HL-60/S4 treated with phorbol 12-myristate 13-acetate at 8.2 ng/mL for 4 days and 3 days (cell line): Measurements from ENCODE around the gene TBL1XR1.

ENCODE experiments used
- in situ Hi-C: fragments of 300-500 bp; cut with MboI; formaldehyde crosslinking; loops from 2 replicates; pipeline ENCODE4 v1.15.0; 2022; ENCODE audit warnings: low sequenced_read_pairs

Gene TBL1XR1

DNA sequence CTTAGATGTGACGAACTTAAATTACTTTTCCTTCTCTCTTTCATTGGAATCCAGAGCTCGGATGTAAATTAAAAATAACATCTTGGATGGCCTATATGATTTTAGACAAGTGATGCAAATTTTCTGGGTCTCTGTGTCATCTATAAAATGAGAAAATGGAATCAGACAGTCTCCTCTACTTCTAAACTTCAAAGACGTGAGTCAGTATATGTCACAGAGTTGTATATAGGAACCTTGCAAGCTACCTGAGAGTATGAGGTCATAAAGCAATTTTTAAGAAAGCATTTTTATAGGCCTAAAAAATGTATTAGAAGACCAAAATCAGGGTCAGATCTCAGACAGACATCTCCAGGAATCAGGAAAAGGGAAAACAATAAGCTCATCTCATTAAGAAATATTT, 128.3 kb downstream of the TBL1XR1 start:
- in situ Hi-C loops = no loop called here

DNA sequence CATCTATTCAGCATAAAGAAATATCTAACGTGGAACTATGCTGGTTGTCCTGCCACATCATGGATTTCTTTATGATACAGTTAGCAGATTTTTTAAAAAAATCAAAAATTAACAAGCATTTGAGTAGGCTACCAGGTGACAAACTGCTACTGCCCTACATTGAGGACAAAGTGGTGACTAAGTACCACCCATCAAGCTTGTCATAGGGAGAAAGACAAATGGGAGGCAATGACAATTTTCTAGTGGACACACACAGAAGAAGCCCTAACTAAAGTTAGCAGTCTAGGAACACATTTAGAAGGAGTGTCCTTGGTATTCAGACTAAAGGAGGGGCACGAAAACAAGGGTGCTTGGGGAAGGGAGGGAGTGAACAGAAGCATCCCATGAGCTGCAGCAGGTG, 131.2 kb downstream of the TBL1XR1 start:
- in situ Hi-C loops = no loop called here

DNA sequence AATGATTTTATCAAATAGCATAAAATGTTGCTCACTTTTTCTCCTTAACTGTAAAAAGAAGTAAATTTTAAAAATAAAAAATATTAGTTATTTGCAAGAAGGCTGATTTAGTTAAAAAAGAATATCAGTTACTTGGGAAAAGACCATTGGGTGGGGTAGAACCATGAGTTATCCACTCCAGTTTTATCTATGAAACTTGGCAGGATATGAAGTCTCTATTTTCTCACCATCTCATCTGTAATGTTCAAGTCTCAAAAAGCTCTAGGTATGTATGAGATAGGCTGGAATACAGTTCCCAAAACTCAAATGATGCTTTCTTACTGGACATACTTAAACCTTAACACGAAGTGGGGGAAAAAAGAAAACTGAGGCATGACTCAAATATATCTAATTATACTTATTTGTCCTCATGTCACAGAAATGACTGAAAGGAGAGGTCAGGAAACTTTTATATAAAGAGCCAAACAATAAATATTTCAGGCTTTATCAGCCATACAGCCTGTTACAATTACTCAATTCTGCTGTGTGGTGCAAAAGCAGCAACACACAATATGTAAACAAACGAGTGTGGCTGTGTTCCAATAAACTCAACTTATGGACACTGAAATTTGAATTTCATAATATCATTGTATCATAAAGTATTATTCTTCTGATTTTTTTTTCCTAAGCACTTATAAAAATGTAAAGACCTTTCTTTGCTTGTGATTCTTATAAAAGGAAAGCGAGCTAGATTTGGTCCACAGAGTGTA, 131.8 kb downstream of the TBL1XR1 start:
- in situ Hi-C loops = no loop called here

DNA sequence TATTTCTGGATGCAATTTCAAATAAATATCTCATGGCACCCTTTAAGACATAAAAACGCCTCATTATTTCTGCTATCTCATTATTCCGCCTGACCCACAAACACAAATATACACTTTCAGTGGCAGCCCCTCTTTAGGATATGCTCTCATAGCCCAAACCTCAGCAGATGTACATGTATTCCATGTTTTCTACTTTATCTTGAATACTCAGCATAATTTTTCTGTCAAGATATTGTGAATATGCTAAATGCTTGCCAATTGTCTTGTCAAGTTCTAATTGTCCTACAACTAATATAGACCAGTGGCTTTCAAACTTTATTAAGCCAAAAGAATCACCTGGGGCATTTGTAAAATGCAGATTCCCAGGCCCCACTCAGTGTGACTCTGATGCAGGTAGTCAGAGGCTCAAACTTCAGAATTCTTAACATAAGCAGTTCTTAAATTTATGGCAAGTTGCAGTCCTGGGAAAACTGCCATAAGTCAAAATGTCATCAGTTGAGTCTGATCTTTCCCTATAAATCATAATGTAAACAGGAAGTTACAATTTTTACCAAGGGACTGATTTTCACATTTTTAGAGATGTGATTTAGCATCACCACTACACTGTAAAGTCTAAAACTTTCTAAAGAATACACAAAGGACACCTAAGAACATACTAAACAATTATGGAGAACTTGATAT, 135.1 kb downstream of the TBL1XR1 start:
- in situ Hi-C loops = no loop called here

DNA sequence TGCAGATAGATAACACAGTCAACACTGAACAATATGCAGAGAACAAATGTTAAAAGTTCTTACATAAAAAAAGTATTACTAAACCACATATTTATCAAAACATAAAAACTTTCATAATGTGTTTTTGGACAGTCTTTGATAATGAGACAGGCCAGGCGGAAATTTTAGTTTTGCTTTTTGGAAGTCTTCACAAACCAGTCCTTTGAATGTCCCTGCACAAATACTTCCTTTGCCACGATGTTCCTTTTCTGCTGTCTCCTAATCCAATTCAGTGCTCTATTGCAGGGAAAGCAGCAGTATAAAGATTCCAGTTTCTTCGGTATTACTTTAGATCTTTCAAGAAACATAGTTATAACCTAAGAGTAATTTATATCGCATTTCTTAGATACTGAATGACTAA, 135.9 kb downstream of the TBL1XR1 start:
- in situ Hi-C loops = no loop called here

DNA sequence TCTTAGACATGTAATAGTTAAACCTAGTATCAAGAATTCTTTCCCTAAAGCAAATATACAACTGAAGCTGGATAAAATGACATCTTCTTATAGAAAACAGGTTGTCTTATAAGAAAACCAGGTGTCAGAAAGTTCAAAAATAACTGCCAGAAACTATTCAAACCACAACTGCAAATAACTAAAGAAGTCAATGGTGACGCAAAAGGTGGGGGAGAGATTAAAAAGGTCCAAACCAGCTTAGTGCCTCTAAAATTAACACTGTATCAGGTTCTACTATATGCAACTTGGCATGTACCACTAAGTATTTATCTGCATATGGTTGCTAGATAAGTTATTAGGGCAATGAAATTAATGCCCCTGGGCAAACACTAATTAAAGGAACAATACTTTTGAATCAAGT, 136.8 kb downstream of the TBL1XR1 start:
- in situ Hi-C loops = no loop called here

DNA sequence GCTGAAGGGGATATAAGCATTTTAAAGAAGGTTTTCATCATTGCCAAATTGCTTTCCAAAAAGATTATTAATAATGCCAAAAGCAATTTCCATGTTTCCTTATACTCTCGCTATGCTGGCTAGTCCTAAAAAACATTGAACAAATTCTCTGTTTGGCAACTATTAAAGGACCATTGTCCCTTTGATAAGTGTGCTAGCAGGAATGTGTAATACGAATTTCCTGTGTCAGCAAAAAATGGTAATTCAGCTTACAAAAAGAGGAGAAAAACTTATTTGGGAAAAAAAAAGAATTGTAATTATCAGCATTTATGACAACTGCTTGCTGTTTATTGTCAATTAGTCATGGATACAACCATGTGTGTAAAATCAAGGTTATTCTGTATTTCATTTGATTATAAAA, 138.6 kb downstream of the TBL1XR1 start:
- in situ Hi-C loops = no loop called here

DNA sequence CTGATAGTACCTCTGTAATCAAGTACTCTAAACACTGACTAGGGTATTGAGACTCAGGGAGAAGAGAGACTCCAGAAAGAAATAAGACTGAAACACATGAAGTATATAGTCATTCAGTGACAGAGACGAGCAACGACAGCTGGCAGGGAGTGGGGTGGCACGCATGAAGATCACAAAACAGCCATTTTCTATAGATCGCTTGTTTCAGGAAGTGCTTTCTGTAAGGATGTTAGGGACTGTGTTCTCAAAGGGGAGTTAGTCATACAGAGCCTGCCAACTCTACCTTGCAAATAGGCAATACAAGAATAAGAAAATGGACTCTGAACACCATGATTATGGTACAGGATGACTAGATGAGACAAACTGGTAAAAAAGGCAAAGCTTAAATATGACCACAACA, 139.5 kb downstream of the TBL1XR1 start:
- in situ Hi-C loops = no loop called here

DNA sequence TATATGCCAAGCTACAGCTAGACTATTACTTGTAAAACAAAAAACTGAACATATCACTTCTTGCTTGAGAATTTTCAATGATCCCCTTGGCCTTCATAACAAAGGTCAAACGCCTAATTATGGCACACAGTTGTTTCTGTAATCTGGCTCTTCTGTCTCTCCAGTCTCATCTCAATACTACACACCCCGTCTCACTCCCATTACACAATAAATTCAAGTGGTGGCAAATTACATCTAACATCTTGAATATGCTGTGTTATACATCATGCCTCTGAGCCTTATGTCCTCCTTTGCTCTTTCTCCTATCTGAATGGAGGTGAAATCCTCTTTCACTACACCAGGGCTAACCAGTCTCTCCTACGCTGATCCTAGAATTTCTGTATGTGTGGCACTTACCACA, 140.4 kb downstream of the TBL1XR1 start:
- in situ Hi-C loops = no loop called here

DNA sequence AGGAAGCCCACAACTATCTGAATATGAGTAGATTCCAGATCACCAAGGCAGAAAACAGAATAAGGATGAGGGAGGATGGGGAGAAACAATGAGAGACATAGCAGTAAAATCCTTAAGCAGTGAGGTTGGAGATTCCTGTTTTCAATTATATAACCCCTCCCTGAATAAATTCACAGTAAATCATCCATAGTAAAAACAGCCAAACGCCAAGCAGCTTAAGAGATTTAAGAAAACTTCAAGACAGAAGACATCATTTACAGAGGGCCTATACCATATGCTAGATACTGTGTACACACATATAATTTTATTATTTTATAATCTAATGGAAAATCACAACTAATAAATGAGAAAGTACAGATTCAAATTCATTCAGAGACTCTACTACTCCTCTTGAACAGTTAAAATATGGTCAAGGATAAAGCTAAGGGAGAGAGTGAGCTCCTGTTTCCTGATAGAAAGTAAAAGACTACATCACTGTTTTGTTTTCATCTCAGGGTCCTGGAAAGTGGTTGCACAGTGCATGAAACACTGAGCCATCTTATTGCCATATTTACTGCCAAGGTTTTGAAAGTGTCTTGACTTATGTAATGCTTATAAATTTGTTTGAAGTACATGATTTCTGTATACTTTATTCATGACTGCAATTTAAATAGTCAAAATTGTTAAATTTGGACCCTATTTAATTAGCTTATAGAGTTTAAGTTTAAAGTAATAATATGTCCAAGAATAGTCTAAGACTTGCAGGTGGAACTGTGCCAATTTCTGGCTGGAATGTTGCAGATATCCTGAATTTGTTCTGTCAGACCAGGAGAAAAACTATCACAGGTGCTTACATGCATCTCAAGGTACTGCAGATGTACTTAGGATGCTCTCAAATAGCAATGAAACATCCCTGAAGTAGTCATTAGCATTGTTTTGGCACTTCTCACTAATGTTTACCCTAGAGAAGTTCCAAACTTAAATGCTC, 141.4 kb downstream of the TBL1XR1 start:
- in situ Hi-C loops = no loop called here

DNA sequence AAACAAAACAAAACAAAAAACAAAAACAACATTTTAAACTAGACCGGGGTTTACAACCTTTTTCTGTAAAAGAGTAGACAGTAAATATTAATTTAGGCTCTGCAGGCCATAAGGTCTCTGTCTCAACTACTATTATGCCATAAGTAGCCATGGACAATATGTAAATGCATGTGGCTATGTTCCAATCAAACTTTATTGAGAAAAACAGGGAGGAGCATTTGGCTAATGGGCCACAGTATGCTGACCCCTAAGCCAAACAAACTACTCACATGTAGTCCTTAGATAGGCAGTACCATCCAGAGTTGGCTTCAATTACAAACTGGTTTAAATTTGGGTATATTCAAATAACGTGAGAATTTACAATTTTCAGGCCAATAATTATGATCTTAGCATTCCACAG, 144.2 kb downstream of the TBL1XR1 start:
- in situ Hi-C loops = no loop called here

DNA sequence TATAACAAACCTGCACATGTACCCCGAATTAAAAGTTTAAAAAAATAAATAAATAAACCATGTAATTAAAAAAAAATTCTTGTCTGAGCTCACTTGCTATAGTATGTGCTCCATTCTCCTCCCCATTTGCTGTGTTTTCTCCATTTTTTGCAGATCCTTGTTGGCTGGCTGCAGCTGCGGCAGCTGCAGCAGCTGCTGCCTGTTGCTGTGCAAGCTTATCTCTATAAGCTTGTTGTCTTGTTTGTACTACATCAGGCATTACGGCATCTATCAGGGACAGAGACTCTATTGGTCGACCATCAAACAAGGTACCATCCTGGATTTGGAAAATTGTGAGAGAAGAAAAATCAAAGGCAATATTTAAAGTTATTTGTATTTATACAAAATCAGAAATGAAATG, 145.9 kb downstream of the TBL1XR1 start:
- in situ Hi-C loops = no loop called here

DNA sequence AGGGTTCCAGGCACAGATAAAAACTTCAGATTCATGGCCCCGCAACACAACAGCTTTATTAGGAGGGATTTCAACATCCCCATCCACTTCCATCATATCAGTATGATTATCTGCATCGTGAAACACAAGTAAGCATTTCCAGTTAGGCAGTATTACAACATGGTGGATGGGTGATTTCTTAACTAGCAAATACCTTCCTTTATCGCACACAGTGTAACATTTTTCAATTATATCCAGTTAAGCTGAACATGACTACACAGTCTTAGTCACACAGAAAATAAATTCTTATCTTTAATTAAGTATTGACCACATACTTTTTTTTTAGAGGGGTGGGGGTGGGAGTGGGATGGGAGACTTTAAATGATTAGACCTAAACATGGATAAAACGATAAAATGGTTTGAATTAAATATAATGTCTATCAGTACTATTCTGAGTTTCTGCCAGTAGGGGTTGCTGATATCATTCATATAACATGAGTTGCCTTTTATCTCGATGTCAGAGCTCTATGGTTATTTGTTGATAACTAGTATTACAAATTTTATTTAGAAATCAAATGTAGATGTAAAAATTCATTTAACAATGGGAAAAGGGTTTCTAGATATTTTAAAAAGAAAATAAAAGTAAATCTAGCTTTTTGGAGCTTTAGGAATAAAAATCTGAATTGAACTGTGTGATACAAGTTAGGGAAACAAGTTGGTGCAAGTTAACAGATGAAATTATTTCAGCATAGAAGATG, 146.6 kb downstream of the TBL1XR1 start:
- in situ Hi-C loops = no loop called here

DNA sequence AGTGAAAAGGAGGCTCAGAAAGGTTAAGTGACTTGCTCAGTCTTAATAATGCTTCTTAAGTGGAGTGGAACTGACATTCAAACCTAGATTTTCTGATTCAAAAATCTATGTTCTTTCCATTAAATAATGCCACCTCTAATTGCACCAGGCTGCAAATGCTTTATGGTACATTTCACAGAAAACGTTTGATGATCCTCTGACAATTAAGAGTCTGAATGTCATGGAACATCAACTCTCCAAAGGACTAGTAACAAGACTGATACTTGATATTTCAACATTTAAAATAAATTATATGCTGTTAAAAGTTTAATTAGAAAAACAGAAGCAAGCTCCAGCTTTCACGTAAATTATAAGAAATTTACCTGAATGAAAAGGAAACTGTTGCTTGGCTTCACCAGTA, 151.5 kb downstream of the TBL1XR1 start:
- in situ Hi-C loops = no loop called here

DNA sequence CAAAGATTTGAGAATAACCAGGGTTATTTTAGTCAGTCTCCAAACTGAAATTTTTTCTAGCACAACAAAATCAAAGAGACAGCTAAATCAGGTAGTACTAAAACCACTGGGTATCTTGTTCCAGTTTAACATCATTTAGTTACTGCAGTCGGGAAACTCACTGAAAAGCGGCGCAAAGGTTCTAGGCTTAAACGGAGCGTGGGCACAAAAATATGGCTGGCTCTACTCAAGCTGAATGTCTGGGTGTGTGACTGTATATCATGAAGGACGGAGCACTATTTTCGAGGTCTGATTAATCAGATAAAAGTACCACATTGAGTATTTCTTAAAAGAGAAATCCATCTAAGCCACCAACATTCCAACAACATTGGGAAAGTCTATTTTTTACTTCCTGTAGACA, 152.1 kb downstream of the TBL1XR1 start:
- in situ Hi-C loops = no loop called here

DNA sequence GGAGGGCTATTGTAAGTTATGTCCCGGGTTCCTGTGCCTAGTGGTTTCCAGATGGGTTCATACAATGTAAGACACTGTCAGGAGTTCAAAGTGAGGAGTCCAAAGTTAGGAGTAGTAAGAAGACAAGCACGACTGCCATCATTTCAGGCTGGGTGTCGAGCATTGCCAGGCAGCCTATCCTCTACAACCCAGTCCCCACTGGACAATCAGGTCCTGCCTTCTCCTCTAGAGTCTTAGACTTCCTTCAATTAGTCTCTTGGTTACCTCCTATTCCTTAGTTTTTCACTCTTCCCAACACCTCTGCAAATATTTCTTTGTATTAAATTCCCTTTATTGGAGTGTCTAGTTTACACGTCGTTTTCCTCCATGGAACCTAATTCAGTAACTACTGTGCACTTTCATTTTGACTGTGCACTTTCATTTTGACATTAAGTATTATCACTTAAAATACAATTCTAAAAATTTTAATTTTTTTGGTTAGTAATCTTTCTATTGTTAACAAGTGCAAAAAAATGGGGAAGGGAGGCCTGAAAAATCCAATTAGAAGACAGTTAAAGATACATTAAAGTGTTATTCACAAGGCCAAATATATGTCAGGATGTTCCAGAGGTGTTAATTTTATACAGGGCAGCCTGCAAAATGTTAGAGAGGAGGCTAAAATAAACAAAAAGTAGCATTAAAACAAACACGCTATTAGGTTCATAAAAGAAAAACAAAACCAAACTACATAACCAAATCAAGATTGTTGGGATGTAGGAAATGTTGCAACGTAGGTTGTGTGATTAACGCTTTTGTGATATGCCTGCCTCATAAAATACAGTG, 155.3 kb downstream of the TBL1XR1 start:
- in situ Hi-C loops = no loop called here

DNA sequence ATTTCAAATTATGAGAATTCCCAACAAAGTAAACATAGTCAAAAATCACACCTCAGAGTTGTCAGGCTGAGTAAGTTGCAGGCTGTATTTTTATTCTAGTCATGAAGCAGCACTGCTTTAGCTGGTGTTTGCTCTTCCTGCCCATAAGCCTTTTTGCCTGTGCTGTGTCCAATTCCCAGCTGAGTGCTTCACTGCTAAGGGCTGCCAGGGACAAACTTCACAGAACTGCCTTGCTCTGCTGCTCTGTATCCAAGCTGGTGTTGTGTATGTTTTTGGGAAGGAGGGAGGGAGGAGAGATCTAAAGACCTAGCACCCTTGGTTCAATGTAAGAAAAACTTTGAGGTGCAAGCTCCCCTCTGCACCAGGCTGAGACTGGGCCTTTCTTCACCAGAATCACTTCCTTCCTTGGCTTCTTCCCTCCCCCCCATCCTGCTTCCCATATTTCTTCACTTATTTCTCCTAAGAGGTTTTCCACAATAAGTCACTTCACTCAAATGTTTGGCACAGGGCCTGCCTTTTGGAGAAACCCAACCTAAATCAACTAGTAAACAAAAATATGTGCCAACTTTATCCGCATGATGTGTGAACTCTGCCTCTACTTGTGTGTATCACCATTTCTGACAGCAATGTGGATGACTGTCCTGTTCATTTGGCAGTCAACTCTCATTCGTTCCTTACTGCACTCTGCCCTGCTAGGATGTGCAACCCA, 156.1 kb downstream of the TBL1XR1 start:
- in situ Hi-C loops = no loop called here

DNA sequence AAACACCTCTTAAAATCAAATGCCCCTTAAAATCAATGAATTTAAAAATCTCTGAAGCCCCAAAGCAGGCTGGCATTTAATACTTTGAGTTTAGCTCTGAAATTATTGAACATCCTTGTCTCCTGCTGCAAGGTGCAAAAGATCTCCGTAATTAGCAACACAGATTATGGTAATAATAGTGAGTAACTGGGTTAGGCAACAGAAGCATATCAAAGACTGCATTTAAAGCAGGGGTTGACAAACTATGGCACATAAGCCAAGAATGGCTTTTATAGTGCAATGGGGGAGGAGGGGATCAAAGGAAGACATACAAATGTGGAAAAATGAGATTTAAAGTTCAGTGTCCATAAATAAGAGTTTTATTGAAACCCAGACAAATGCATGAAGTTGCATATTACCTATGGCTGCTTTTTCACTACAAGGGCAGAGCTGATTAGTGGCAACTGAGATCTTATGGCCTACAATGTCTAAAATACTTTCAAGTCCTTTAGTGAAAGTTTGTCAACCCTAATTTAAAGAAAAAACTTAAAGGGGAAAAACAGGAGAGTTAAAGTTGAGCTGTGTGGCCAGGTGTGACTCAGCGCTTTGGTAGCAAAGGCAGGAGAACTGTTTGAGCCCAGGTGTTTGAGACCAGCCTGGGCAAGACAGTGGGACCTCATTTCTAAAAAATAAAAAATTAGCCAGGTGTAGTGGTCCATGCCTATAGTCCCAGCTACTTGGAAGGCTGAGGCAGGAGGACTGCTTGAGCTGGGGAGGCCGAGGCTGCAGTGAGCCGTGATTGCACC, 157.6 kb downstream of the TBL1XR1 start:
- in situ Hi-C loops = no loop called here

DNA sequence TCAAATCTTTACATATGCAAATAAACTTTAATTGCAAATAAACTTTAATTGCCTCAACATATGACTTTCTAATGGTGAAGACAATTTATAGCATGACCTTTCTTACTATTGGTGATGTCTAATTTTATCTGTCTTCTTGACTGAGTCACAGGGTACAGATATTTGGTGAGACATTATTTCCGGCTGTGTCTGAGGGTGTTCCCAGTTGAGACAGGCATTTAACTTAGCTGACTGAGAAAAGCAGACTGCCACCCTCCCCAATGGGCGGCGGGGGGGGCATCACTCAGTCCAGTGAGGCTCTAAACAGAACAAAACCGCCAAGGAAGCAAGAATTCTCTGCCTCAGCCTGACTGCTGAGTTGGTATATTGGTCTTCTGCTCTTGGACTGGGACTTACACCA, 160.0 kb downstream of the TBL1XR1 start:
- in situ Hi-C loops = no loop called here
